ENCODE results near the gene ANKHD1.
"Not testable (repeated sequence)": the region's sequence is repeated elsewhere in the genome, so short reads cannot be mapped to it uniquely, and the experiment has no call there.

The ANKHD1 gene

DNA sequence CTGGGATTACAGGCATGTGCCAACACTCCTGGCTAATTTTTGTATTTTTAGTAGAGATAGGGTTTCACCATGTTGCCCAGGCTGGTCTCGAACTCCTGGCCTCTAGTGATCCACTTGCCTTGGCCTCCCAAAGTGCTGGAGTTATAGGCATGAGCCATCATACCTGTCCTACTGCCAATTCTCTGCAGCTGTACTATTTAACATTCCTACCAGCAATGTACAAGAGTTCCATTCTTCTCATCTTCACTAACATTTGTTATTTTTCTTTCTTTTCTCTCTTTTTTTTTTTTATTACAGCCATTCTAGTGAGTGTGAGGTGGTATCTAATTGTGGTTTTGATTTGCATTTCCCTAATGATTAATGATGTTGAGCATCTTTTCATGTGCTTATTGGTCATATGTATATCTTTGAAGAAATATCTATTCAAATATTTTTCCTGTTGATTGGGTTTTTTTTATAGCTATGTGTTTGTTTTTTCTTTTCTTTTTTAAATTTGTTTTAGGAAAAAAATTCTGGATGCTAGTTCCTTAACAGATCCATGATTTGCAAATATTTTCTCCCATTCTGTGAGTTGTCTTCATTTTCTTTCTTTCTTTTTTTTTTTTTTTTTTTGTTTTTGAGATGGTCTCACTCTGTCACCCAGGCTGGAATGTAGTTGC, 17.4 kb downstream of the ANKHD1 start:
- TF ChIP-seq, protein P1, sequence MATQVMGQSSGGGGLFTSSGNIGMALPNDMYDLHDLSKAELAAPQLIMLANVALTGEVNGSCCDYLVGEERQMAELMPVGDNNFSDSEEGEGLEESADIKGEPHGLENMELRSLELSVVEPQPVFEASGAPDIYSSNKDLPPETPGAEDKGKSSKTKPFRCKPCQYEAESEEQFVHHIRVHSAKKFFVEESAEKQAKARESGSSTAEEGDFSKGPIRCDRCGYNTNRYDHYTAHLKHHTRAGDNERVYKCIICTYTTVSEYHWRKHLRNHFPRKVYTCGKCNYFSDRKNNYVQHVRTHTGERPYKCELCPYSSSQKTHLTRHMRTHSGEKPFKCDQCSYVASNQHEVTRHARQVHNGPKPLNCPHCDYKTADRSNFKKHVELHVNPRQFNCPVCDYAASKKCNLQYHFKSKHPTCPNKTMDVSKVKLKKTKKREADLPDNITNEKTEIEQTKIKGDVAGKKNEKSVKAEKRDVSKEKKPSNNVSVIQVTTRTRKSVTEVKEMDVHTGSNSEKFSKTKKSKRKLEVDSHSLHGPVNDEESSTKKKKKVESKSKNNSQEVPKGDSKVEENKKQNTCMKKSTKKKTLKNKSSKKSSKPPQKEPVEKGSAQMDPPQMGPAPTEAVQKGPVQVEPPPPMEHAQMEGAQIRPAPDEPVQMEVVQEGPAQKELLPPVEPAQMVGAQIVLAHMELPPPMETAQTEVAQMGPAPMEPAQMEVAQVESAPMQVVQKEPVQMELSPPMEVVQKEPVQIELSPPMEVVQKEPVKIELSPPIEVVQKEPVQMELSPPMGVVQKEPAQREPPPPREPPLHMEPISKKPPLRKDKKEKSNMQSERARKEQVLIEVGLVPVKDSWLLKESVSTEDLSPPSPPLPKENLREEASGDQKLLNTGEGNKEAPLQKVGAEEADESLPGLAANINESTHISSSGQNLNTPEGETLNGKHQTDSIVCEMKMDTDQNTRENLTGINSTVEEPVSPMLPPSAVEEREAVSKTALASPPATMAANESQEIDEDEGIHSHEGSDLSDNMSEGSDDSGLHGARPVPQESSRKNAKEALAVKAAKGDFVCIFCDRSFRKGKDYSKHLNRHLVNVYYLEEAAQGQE (IDR thresholded peaks at IDR 0.05; ENCODE audit: insufficient replicate concordance, low read depth) = no peak
- no peak for TF ChIP-seq GABPA (IDR thresholded peaks at IDR 0.05; ENCODE audit: low read depth)
- TF ChIP-seq POLR2AphosphoS5 (IDR thresholded peaks at IDR 0.05; ENCODE audit: low read depth) = no peak
- TF ChIP-seq SPI1 (IDR thresholded peaks at IDR 0.05; ENCODE audit: borderline replicate concordance, low read depth) = no peak
- TF ChIP-seq, protein P2, sequence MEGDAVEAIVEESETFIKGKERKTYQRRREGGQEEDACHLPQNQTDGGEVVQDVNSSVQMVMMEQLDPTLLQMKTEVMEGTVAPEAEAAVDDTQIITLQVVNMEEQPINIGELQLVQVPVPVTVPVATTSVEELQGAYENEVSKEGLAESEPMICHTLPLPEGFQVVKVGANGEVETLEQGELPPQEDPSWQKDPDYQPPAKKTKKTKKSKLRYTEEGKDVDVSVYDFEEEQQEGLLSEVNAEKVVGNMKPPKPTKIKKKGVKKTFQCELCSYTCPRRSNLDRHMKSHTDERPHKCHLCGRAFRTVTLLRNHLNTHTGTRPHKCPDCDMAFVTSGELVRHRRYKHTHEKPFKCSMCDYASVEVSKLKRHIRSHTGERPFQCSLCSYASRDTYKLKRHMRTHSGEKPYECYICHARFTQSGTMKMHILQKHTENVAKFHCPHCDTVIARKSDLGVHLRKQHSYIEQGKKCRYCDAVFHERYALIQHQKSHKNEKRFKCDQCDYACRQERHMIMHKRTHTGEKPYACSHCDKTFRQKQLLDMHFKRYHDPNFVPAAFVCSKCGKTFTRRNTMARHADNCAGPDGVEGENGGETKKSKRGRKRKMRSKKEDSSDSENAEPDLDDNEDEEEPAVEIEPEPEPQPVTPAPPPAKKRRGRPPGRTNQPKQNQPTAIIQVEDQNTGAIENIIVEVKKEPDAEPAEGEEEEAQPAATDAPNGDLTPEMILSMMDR (IDR thresholded peaks at IDR 0.05; ENCODE audit: insufficient read depth, low read length) = no peak
- no peak overlapping the region for H3K27ac ChIP-seq (replicated peaks)
- no peak for DNase-seq (ENCODE audit: low read depth in 1 of 2, low spot score in 1 of 2)
- no peaks in the 10 kb centered on the region for H3K27me3 ChIP-seq (ENCODE audit: insufficient read depth, poor library complexity, severe bottlenecking)
- no peak overlapping the region for H3K4me3 ChIP-seq (replicated peaks; ENCODE audit: insufficient read depth, low read length)

- TF ChIP-seq GABPA (IDR thresholded peaks at IDR 0.05; ENCODE audit: low read depth) (no peak), SPI1 (IDR thresholded peaks at IDR 0.05; ENCODE audit: borderline replicate concordance, low read depth) (no peak), POLR2AphosphoS5 (IDR thresholded peaks at IDR 0.05; ENCODE audit: low read depth) (no peak)
- TF ChIP-seq, protein P2 (IDR thresholded peaks at IDR 0.05; ENCODE audit: insufficient read depth, low read length) = no peak
- TF ChIP-seq, protein P1 (IDR thresholded peaks at IDR 0.05; ENCODE audit: insufficient replicate concordance, low read depth) = no peak
- no peak overlapping the region for H3K4me3 ChIP-seq (replicated peaks; ENCODE audit: insufficient read depth, low read length)
Observed at GRCh38 chr5:140420226-140420570, 18.6 kb downstream of the ANKHD1 start.

DNA sequence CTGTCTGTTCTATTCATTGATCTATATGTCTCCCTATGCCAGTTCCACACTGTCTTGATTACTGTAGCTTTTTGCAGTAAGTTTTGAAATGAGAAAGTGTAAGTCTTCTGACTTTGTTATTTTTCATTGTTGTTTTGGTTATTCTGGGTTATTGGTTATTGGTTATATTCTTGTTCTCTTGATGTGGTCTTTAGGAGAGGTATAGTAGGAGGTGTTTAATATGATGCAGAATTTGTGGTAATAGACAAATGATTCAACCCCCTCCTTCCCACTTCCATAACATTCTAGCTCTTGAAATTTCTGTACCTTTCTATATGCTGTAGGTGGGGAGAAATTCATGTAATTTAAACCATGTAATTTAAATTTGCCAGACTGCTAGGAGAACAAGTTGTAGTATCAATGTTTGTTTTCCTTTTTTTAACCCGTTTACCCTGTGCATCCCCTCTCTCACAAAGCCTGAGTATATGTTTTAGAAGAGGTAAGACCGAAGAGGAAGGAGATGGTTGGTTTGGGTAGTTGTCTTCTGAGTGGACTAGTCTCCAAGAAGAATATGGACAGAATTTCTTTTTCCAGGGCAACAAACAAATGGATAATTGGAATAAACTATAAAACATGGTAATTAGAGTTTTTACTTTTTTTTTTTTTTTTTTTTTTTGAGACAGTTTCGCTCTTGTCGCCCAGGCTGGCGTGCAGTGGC, 19.2 kb downstream of the ANKHD1 start:
- no peak for DNase-seq (ENCODE audit: low read depth in 1 of 2, low spot score in 1 of 2)
- no peak for TF ChIP-seq GABPA (IDR thresholded peaks at IDR 0.05; ENCODE audit: low read depth)
- no peak overlapping the region for H3K4me3 ChIP-seq (replicated peaks; ENCODE audit: insufficient read depth, low read length)
- H3K27me3 ChIP-seq (ENCODE audit: insufficient read depth, poor library complexity, severe bottlenecking) = no peaks in the 10 kb centered on the region
- H3K27ac ChIP-seq (replicated peaks) = no peak overlapping the region

More at GRCh38 chr5:140420226-140420570, 18.6 kb downstream of the ANKHD1 start:
- H3K27me3 ChIP-seq (ENCODE audit: insufficient read depth, poor library complexity, severe bottlenecking) = no peaks in the 10 kb centered on the region
- H3K27ac ChIP-seq (replicated peaks) = no peak overlapping the region
- DNase-seq (ENCODE audit: low read depth in 1 of 2, low spot score in 1 of 2) = no peak

DNA sequence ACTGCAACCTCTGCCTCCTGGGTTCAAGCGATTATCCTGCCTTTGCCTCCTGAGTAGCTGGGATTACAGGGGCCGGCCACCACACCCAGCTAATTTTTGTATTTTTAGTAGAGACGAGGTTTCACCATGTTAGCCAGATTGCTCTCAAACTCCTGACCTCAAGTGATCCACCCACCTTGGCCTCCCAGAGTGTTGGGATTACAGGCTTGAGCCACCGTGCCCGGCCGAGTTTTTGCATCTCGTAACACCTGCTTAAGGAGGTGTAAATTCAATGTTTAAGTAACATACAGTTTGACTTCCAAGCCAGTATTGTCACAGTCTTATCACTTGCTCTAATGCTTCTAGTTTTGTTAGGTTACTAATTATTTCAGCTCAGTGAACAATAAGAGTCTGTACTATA, 19.7 kb downstream of the ANKHD1 start:
- not testable (repeated sequence) for H3K27ac ChIP-seq (replicated peaks); H3K4me3 ChIP-seq (replicated peaks; ENCODE audit: insufficient read depth, low read length); DNase-seq (ENCODE audit: low read depth in 1 of 2, low spot score in 1 of 2); H3K27me3 ChIP-seq (ENCODE audit: insufficient read depth, poor library complexity, severe bottlenecking)

- H3K4me3 ChIP-seq (replicated peaks; ENCODE audit: insufficient read depth, low read length) = no peak overlapping the region
- H3K27ac ChIP-seq (replicated peaks) = no peak overlapping the region
- no peaks in the 10 kb centered on the region for H3K27me3 ChIP-seq (ENCODE audit: insufficient read depth, poor library complexity, severe bottlenecking)
- TF ChIP-seq POLR2AphosphoS5 (IDR thresholded peaks at IDR 0.05; ENCODE audit: low read depth) (no peak), SPI1 (IDR thresholded peaks at IDR 0.05; ENCODE audit: borderline replicate concordance, low read depth) (no peak), GABPA (IDR thresholded peaks at IDR 0.05; ENCODE audit: low read depth) (no peak)
- TF ChIP-seq, protein P1 (IDR thresholded peaks at IDR 0.05; ENCODE audit: insufficient replicate concordance, low read depth) = no peak
- TF ChIP-seq, protein P2 (IDR thresholded peaks at IDR 0.05; ENCODE audit: insufficient read depth, low read length) = no peak
- no peak for DNase-seq (ENCODE audit: low read depth in 1 of 2, low spot score in 1 of 2)
Observed at GRCh38 chr5:140423609-140424008, 22.0 kb downstream of the ANKHD1 start.
